T-cell (primary cell): ENCODE results near the gene TMPRSS6. TPM values are rescaled to one million over a fixed set of nuclear protein-coding genes. Genes with fewer than 3 reads are reported as not detected.

Source experiments
- ATAC-seq, 4 experiments: fragments of 200-7000 bp in 3 of 4; fragments of 150-1000 bp in 1 of 4; cut with Tn5 transposase; replicated peaks in 1 of 4; 1 replicate in 3 of 4; 2 replicates in 1 of 4; pipeline ENCODE4 v1.10.0; 2021; ENCODE audit warnings: moderate library complexity in 3 of 4, mild to moderate bottlenecking in 2 of 4, moderate number of reproducible peaks in 1 of 4
- CTCF ChIA-PET, 2 donors: fragments of 300-600 bp; sonication (Branson Sonifier 250); formaldehyde crosslinking; loops; one replicate each; lab custom pipeline; 2022; ENCODE audit warnings: antibody characterized with exemption in 2 of 2; lab: Charles Lee
- POLR2A ChIA-PET, 2 donors: fragments of 300-600 bp; sonication (Branson Sonifier 250); formaldehyde crosslinking; loops; one replicate each; lab custom pipeline; 2022; ENCODE audit warnings: antibody characterized with exemption in 2 of 2; lab: Charles Lee
- DNase-seq, 35 experiments: peaks; one replicate each; pipeline versions ENCODE4 v3.0.0 to v3.0.0-alpha.2; 2013 to 2023
- H3K27ac ChIP-seq: one replicate; pipeline ENCODE4 v1.5.1; 2013; ENCODE audit warnings: low read length
- H3K27me3 ChIP-seq, 2 experiments: replicated peaks in 1 of 2; 1 replicate in 1 of 2; 2 replicates in 1 of 2; pipeline versions ENCODE4 v1.6.1 to v1.7.0; 2013; ENCODE audit warnings: low read length in 1 of 2, mixed read lengths in 1 of 2; ENCODE audit not compliant: control insufficient read depth in 2 of 2, insufficient read depth in 2 of 2; ENCODE audit errors: extremely low read depth in 1 of 2
- H3K36me3 ChIP-seq, 2 donors: 1 replicate in 1 of 2; 2 replicates in 1 of 2; pipeline versions ENCODE4 v1.6.1 to v1.7.0; 2013; ENCODE audit warnings: low read length in 1 of 2; ENCODE audit not compliant: control insufficient read depth in 2 of 2, insufficient read depth in 1 of 2; ENCODE audit errors: extremely low read depth in 1 of 2
- H3K4me1 ChIP-seq, 2 experiments: 1 replicate in 1 of 2; 2 replicates in 1 of 2; pipeline versions ENCODE4 v1.6.1 to v1.7.0; 2013; ENCODE audit warnings: low read length in 2 of 2, mixed read lengths in 1 of 2; ENCODE audit not compliant: insufficient read depth in 2 of 2, control insufficient read depth in 1 of 2; ENCODE audit errors: extremely low read depth in 1 of 2
- H3K4me3 ChIP-seq, 2 donors: 1 replicate in 1 of 2; 2 replicates in 1 of 2; pipeline versions ENCODE4 v1.5.1 to v1.7.0; 2013; ENCODE audit warnings: mild to moderate bottlenecking in 2 of 2, low read length in 1 of 2, moderate library complexity in 1 of 2; ENCODE audit not compliant: control insufficient read depth in 1 of 2; ENCODE audit errors: extremely low read depth in 1 of 2
- H3K9me3 ChIP-seq: 2 replicates; pipeline ENCODE4 v1.7.0; 2013
- H3K27ac Mint-ChIP-seq, 2 donors: one replicate each; pipeline ENCODE4 v1.8.0; 2020 to 2021; ENCODE audit warnings: mild to moderate bottlenecking in 2 of 2, mixed read lengths in 2 of 2
- H3K27me3 Mint-ChIP-seq, 2 donors: one replicate each; pipeline ENCODE4 v1.8.0; 2021 to 2022; ENCODE audit warnings: mixed read lengths in 2 of 2
- H3K36me3 Mint-ChIP-seq: one replicate; pipeline ENCODE4 v1.8.0; 2021; ENCODE audit warnings: mixed read lengths
- H3K4me1 Mint-ChIP-seq, 3 donors: one replicate each; pipeline ENCODE4 v1.8.0; 2020 to 2022; ENCODE audit warnings: mixed read lengths in 3 of 3, mild to moderate bottlenecking in 1 of 3
- H3K4me3 Mint-ChIP-seq, 3 donors: one replicate each; pipeline ENCODE4 v1.8.0; 2020 to 2022; ENCODE audit warnings: mild to moderate bottlenecking in 3 of 3, mixed read lengths in 3 of 3, moderate library complexity in 3 of 3
- H3K9me3 Mint-ChIP-seq, 3 donors: one replicate each; pipeline ENCODE4 v1.8.0; 2020 to 2022; ENCODE audit warnings: mixed read lengths in 3 of 3
- WGBS: methylation state at CpG from one replicate; pipeline ENCODE4 v1.1.5; 2013; ENCODE audit warnings: missing lambda C conversion rate; ENCODE audit not compliant: insufficient coverage; 5-methylcytosine and 5-hydroxymethylcytosine counted together
- total RNA-seq, 35 experiments: library from RNA in 6 of 35; stranded (reverse) in 6 of 35; fragments of 120-200 nt in 1 of 35; gene quantifications; one replicate each; pipeline versions ENCODE4 v1.2.1 to v1.2.4 and lab custom pipeline; 2013 to 2026

Gene TMPRSS6
- total RNA-seq, 5 donors from 2014 or later (not counting 1 experiment from before 2014, with no cell fraction given): 0.40 to 1.3 (median 1.1) TPM

GRCh38 chr22:37061611-37062375 is 47.7 kb downstream of the TMPRSS6 start:
- H3K4me1 Mint-ChIP-seq: peaks cover 3 to 16% (median 7%) of the 10 kb centered on the region in 3 donors
- DNase-seq: no peak
- H3K4me3 Mint-ChIP-seq: no peak overlapping the region
- Histone ChIP-seq H3K36me3 (peaks cover 17 to 19% of the 10 kb centered on the region in 2 donors), H3K9me3 (no peaks in the 10 kb centered on the region), H3K27ac (no peak overlapping the region), H3K27me3 (peaks cover 0 to 2% of the 10 kb centered on the region in 2 experiments), H3K4me3 (no peak overlapping the region), H3K4me1 (peaks cover 0 to 20% of the 10 kb centered on the region in 2 experiments)
- H3K27me3 Mint-ChIP-seq: no peaks in the 10 kb centered on the region
- no peaks in the 10 kb centered on the region for H3K9me3 Mint-ChIP-seq
- ATAC-seq: no peak
- CTCF ChIA-PET: interaction anchor here in 1 of 2 donors (0.5 kb wide), 1 partner anchor 137 kb away, joined by 3 read pairs; no protein-coding TSS in a partner anchor
- WGBS: 100% methylated on average over 3 of the region's 10 CpGs
- H3K27ac Mint-ChIP-seq: no peak overlapping the region
- POLR2A ChIA-PET: no interaction called here
- peaks cover 25% of the 10 kb centered on the region for H3K36me3 Mint-ChIP-seq

- ChIA-PET CTCF (no interaction called here), POLR2A (no interaction called here)
- Mint-ChIP-seq H3K4me3 (no peak overlapping the region), H3K27ac (no peak overlapping the region), H3K27me3 (no peaks in the 10 kb centered on the region), H3K4me1 (peaks cover 3 to 16% (median 7%) of the 10 kb centered on the region in 3 donors), H3K9me3 (no peaks in the 10 kb centered on the region), H3K36me3 (peaks cover 30% of the 10 kb centered on the region)
- DNase-seq (no peak), ATAC-seq (no peak)
- Histone ChIP-seq H3K27ac (no peak overlapping the region), H3K4me1 (peaks cover 0 to 20% of the 10 kb centered on the region in 2 experiments), H3K9me3 (no peaks in the 10 kb centered on the region), H3K36me3 (peaks cover 17 to 24% of the 10 kb centered on the region in 2 donors), H3K4me3 (no peak overlapping the region), H3K27me3 (no peaks in the 10 kb centered on the region)
- WGBS: 45% methylated on average over 17 of the region's 28 CpGs
Measured at GRCh38 chr22:37060801-37061610, 48.5 kb downstream of the TMPRSS6 start.

- DNase-seq (peak in 3 of 35 experiments; percentile 12 to 33 (median 16)), ATAC-seq (peak; percentile 60 to 71 (median 64))
- Mint-ChIP-seq H3K9me3 (no peaks in the 10 kb centered on the region), H3K4me3 (no peak overlapping the region), H3K27ac (peak overlapping the region in 1 of 2 donors; percentile 22), H3K36me3 (peaks cover 31% of the 10 kb centered on the region), H3K27me3 (no peaks in the 10 kb centered on the region), H3K4me1 (peaks cover 3 to 16% (median 7%) of the 10 kb centered on the region in 3 donors)
- 52% methylated on average over 9 of the region's 9 CpGs for WGBS
- ChIA-PET CTCF (no interaction called here), POLR2A (no interaction called here)
- Histone ChIP-seq H3K36me3 (peaks cover 17 to 34% of the 10 kb centered on the region in 2 donors), H3K9me3 (no peaks in the 10 kb centered on the region), H3K27me3 (no peaks in the 10 kb centered on the region), H3K27ac (no peak overlapping the region), H3K4me3 (no peak overlapping the region), H3K4me1 (peaks cover 0 to 20% of the 10 kb centered on the region in 2 experiments)
Measured at GRCh38 chr22:37059876-37060449, 49.5 kb downstream of the TMPRSS6 start.

GRCh38 chr22:37058917-37059701 is 50.4 kb downstream of the TMPRSS6 start:
- no peak for DNase-seq
- 96% methylated on average over 22 of the region's 28 CpGs for WGBS
- peaks cover 3 to 16% (median 7%) of the 10 kb centered on the region in 3 donors for H3K4me1 Mint-ChIP-seq
- Histone ChIP-seq H3K9me3 (no peaks in the 10 kb centered on the region), H3K36me3 (peaks cover 17 to 34% of the 10 kb centered on the region in 2 donors), H3K27ac (no peak overlapping the region), H3K4me1 (peaks cover 0 to 20% of the 10 kb centered on the region in 2 experiments), H3K4me3 (no peak overlapping the region), H3K27me3 (no peaks in the 10 kb centered on the region)
- H3K9me3 Mint-ChIP-seq: no peaks in the 10 kb centered on the region
- no peaks in the 10 kb centered on the region for H3K27me3 Mint-ChIP-seq
- H3K36me3 Mint-ChIP-seq: peaks cover 29% of the 10 kb centered on the region
- CTCF ChIA-PET: no interaction called here
- POLR2A ChIA-PET: no interaction called here
- H3K4me3 Mint-ChIP-seq: no peak overlapping the region
- no peak overlapping the region for H3K27ac Mint-ChIP-seq
- no peak for ATAC-seq

- DNase-seq: no peak
- no peaks in the 10 kb centered on the region for H3K9me3 ChIP-seq
- no peaks in the 10 kb centered on the region for H3K27me3 ChIP-seq
- H3K4me3 ChIP-seq: no peak overlapping the region
- ChIA-PET CTCF (interaction anchor here in 1 of 2 donors (0.6 kb wide), 1 partner anchor 10 kb away, joined by 3 read pairs; no protein-coding TSS in a partner anchor), POLR2A (no interaction called here)
- no peak for ATAC-seq
- Mint-ChIP-seq H3K4me3 (no peak overlapping the region), H3K27me3 (no peaks in the 10 kb centered on the region), H3K27ac (no peak overlapping the region), H3K4me1 (peaks cover 8 to 19% (median 11%) of the 10 kb centered on the region in 3 donors), H3K36me3 (peaks cover 27% of the 10 kb centered on the region), H3K9me3 (no peaks in the 10 kb centered on the region)
- no peak overlapping the region for H3K27ac ChIP-seq
- H3K4me1 ChIP-seq: peaks cover 0 to 26% of the 10 kb centered on the region in 2 experiments
- WGBS: 98% methylated on average over 6 of the region's 12 CpGs
- peaks cover 17 to 40% of the 10 kb centered on the region in 2 donors for H3K36me3 ChIP-seq
Measured at GRCh38 chr22:37057796-37058510, 51.6 kb downstream of the TMPRSS6 start.
